Sigmoid colon (tissue), 4 donors: Measurements from ENCODE around the gene AFTPH.

ENCODE experiments used
- POLR2A ChIP-seq, 2 donors: fragments of 450-650 bp; IDR thresholded peaks; one replicate each; pipeline ENCODE4 v1.6.1; 2016; ENCODE audit warnings: antibody characterized with exemption in 2 of 2, mild to moderate bottlenecking in 2 of 2, moderate library complexity in 2 of 2
- POLR2AphosphoS5 ChIP-seq, 4 donors: sonication (generic); formaldehyde crosslinking; IDR thresholded peaks; one replicate each; pipeline ENCODE4 v1.6.1; 2017; ENCODE audit warnings: antibody characterized with exemption in 4 of 4
- TF ChIP-seq, protein P1 (sequence below), 4 experiments: fragments of 450-650 bp in 3 of 4; fragments of 200-600 bp in 1 of 4; IDR thresholded peaks; one replicate each; pipeline ENCODE4 v1.5.1; 2016 to 2019; ENCODE audit warnings: antibody characterized with exemption in 4 of 4, mild to moderate bottlenecking in 3 of 4, moderate library complexity in 2 of 4

DNA sequence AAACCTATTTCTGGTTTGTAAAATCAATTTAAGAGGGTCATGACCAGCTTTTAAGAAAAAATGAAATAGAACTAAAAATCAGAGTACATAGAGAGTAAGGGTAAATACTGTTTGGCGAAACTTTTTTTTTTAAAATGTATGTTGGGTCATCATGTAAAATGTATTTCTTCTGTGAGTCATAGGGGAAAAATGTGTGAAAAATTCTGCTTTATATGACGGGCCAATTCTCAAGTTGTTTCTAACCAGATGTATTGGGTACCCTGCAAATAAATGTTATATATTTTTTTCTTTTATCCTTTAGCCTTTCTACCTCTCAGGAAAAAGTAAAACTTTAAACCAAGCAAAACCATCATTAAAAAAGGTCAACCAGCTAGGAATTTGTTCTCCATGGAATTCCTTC, 13.9 kb downstream of the AFTPH start:
- TF ChIP-seq, protein P1, sequence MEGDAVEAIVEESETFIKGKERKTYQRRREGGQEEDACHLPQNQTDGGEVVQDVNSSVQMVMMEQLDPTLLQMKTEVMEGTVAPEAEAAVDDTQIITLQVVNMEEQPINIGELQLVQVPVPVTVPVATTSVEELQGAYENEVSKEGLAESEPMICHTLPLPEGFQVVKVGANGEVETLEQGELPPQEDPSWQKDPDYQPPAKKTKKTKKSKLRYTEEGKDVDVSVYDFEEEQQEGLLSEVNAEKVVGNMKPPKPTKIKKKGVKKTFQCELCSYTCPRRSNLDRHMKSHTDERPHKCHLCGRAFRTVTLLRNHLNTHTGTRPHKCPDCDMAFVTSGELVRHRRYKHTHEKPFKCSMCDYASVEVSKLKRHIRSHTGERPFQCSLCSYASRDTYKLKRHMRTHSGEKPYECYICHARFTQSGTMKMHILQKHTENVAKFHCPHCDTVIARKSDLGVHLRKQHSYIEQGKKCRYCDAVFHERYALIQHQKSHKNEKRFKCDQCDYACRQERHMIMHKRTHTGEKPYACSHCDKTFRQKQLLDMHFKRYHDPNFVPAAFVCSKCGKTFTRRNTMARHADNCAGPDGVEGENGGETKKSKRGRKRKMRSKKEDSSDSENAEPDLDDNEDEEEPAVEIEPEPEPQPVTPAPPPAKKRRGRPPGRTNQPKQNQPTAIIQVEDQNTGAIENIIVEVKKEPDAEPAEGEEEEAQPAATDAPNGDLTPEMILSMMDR (IDR thresholded peaks at IDR 0.05), result no peak
- TF ChIP-seq POLR2A (IDR thresholded peaks at IDR 0.05) (no peak), POLR2AphosphoS5 (IDR thresholded peaks at IDR 0.05) (no peak)
